IMR-90 (cell line): Measurements from ENCODE around the gene GCH1. TPM values are rescaled to one million over a fixed set of nuclear protein-coding genes. Genes with fewer than 3 reads are reported as not detected.

Source experiments
- ATAC-seq: fragments of 200-7000 bp; cut with Tn5 transposase; 2 replicates; pipeline ENCODE4 v1.9.1; 2020; ENCODE audit warnings: low read depth, mild to moderate bottlenecking, moderate library complexity
- BruUV-seq: library from RNA; stranded (reverse); fragments of 400-500 nt; replicated peaks from 2 replicates; lab custom pipeline; 2021; lab: Mats Ljungman, UMichigan
- CTCF ChIA-PET: fragments of 300-600 bp; formaldehyde crosslinking; extraction: SDS; loops from one replicate; lab custom pipeline; 2021; ENCODE audit warnings: antibody characterized with exemption; lab: Yijun Ruan, JAX
- POLR2A ChIA-PET: fragments of 300-600 bp; sonication (Branson Sonifier 250); formaldehyde crosslinking; loops from one replicate; lab custom pipeline; 2022; ENCODE audit warnings: antibody characterized with exemption; ENCODE audit not compliant: unreplicated experiment; lab: Charles Lee
- DNase-seq: peaks from one replicate; pipeline ENCODE4 v3.0.0; 2013
- H2AFZ ChIP-seq: replicated peaks from 2 replicates; pipeline ENCODE3; 2013; ENCODE audit warnings: low read length, mild to moderate bottlenecking; ENCODE audit not compliant: poor library complexity
- H2AK5ac ChIP-seq: 2 replicates; pipeline ENCODE4 v1.6.1; 2013; ENCODE audit warnings: low read depth, low read length, inconsistent platforms
- H2AK9ac ChIP-seq: replicated peaks from 2 replicates; pipeline ENCODE3; 2013; ENCODE audit warnings: mild to moderate bottlenecking, low read depth, low read length, moderate library complexity; ENCODE audit not compliant: poor library complexity
- H2BK120ac ChIP-seq: 2 replicates; pipeline ENCODE4 v1.6.1; 2013; ENCODE audit warnings: low read depth, low read length, inconsistent platforms
- H2BK15ac ChIP-seq: 3 replicates; pipeline ENCODE4 v1.6.1; 2013; ENCODE audit warnings: low read depth, low read length, inconsistent platforms
- H2BK20ac ChIP-seq: 2 replicates; pipeline ENCODE4 v1.6.1; 2013; ENCODE audit warnings: low read depth, mild to moderate bottlenecking, inconsistent platforms, low read length, moderate library complexity
- H2BK5ac ChIP-seq: 2 replicates; pipeline ENCODE4 v1.6.1; 2013; ENCODE audit warnings: mild to moderate bottlenecking, low read depth, low read length, inconsistent platforms; ENCODE audit not compliant: poor library complexity, severe bottlenecking
- H3K14ac ChIP-seq: replicated peaks from 2 replicates; pipeline ENCODE4 v1.6.1; 2013; ENCODE audit warnings: low read depth, low read length, inconsistent platforms
- H3K18ac ChIP-seq: 2 replicates; pipeline ENCODE4 v1.6.1; 2013; ENCODE audit warnings: low read depth, low read length, control low read depth
- H3K23ac ChIP-seq: 2 replicates; pipeline ENCODE4 v1.6.1; 2013; ENCODE audit warnings: low read depth, low read length, inconsistent platforms
- H3K27ac ChIP-seq: 2 replicates; pipeline ENCODE4 v1.5.1; 2013; ENCODE audit warnings: mild to moderate bottlenecking, control low read depth, low read length; ENCODE audit not compliant: insufficient read depth
- H3K27me3 ChIP-seq: 2 replicates; pipeline ENCODE4 v1.6.1; 2013; ENCODE audit warnings: low read length; ENCODE audit not compliant: control insufficient read depth, insufficient read depth
- H3K36me3 ChIP-seq: 2 replicates; pipeline ENCODE4 v1.6.1; 2013; ENCODE audit warnings: low read length, mixed read lengths; ENCODE audit not compliant: control insufficient read depth, insufficient read depth
- H3K4ac ChIP-seq: 2 replicates; pipeline ENCODE4 v1.6.1; 2013; ENCODE audit warnings: low read depth, low read length, inconsistent platforms
- H3K4me1 ChIP-seq: 2 replicates; pipeline ENCODE4 v1.6.1; 2013; ENCODE audit warnings: low read length, mixed read lengths; ENCODE audit not compliant: control insufficient read depth, insufficient read depth
- H3K4me2 ChIP-seq: 2 replicates; pipeline ENCODE4 v1.6.1; 2013; ENCODE audit warnings: low read depth, mild to moderate bottlenecking, control low read depth, low read length, moderate library complexity
- H3K4me3 ChIP-seq: 2 replicates; pipeline ENCODE4 v1.5.1; 2013; ENCODE audit warnings: low read depth, mild to moderate bottlenecking, control low read depth, low read length, moderate library complexity; ENCODE audit not compliant: insufficient read depth
- H3K56ac ChIP-seq: 2 replicates; pipeline ENCODE4 v1.6.1; 2013; ENCODE audit warnings: low read length, inconsistent platforms; ENCODE audit not compliant: insufficient read depth; ENCODE audit errors: extremely low read depth
- H3K79me1 ChIP-seq, 2 experiments: 2 replicates each; pipeline ENCODE4 v1.6.1; 2013; ENCODE audit warnings: low read length in 2 of 2, inconsistent platforms in 1 of 2, low read depth in 1 of 2
- H3K9ac ChIP-seq: 2 replicates; pipeline ENCODE4 v1.6.1; 2013; ENCODE audit warnings: low read depth, low read length, control low read depth
- H3K9me1 ChIP-seq: 2 replicates; pipeline ENCODE4 v1.6.1; 2013; ENCODE audit warnings: low read length, inconsistent platforms; ENCODE audit not compliant: insufficient read depth
- H3K9me3 ChIP-seq: 2 replicates; pipeline ENCODE4 v1.6.1; 2013; ENCODE audit warnings: low read length; ENCODE audit not compliant: control insufficient read depth, insufficient read depth
- H4K20me1 ChIP-seq: 2 replicates; pipeline ENCODE4 v1.6.1; 2013; ENCODE audit warnings: low read length, inconsistent platforms; ENCODE audit not compliant: insufficient read depth
- H4K5ac ChIP-seq: 2 replicates; pipeline ENCODE4 v1.6.1; 2013; ENCODE audit warnings: mild to moderate bottlenecking, low read depth, low read length, control low read depth
- H4K8ac ChIP-seq, 2 experiments: 2 replicates each; pipeline ENCODE4 v1.6.1; 2013; ENCODE audit warnings: low read depth in 2 of 2, low read length in 2 of 2, control low read depth in 1 of 2, inconsistent platforms in 1 of 2
- H4K91ac ChIP-seq: 2 replicates; pipeline ENCODE4 v1.6.1; 2013; ENCODE audit warnings: low read depth, low read length, inconsistent platforms; ENCODE audit not compliant: insufficient read depth
- BHLHE40 ChIP-seq: fragments of 150-350 bp; IDR thresholded peaks from 2 replicates; pipeline ENCODE4 v1.6.1; 2016; ENCODE audit warnings: mild to moderate bottlenecking, low read depth, low read length
- CEBPB ChIP-seq: IDR thresholded peaks from 2 replicates; pipeline ENCODE4 v1.6.1; 2012; ENCODE audit warnings: low read depth, low read length, improper control_type of control experiment
- CHD1 ChIP-seq: IDR thresholded peaks from 2 replicates; pipeline ENCODE4 v1.6.1; 2012; ENCODE audit warnings: low read depth, low read length, improper control_type of control experiment
- ELK1 ChIP-seq: fragments of 150-350 bp; IDR thresholded peaks from 2 replicates; pipeline ENCODE4 v1.6.1; 2016; ENCODE audit warnings: low read depth, mild to moderate bottlenecking, low read length, moderate library complexity, borderline replicate concordance
- FOS ChIP-seq: fragments of 150-350 bp; IDR thresholded peaks from 2 replicates; pipeline ENCODE4 v1.6.1; 2016; ENCODE audit warnings: low read depth, low read length
- MAFK ChIP-seq: IDR thresholded peaks from 2 replicates; pipeline ENCODE4 v1.6.1; 2012; ENCODE audit warnings: low read depth, low read length, improper control_type of control experiment
- MAZ ChIP-seq: IDR thresholded peaks from 2 replicates; pipeline ENCODE4 v1.6.1; 2012; ENCODE audit warnings: low read depth, mild to moderate bottlenecking, low read length, improper control_type of control experiment, moderate library complexity, borderline replicate concordance
- RCOR1 ChIP-seq: IDR thresholded peaks from 2 replicates; pipeline ENCODE4 v1.6.1; 2012; ENCODE audit warnings: mild to moderate bottlenecking, low read length, improper control_type of control experiment; ENCODE audit not compliant: insufficient replicate concordance
- RFX5 ChIP-seq: IDR thresholded peaks from 2 replicates; pipeline ENCODE4 v1.8.0; 2012; ENCODE audit warnings: low read depth, mild to moderate bottlenecking, low read length, moderate library complexity
- USF2 ChIP-seq: fragments of 150-350 bp; IDR thresholded peaks from 2 replicates; pipeline ENCODE4 v1.6.1; 2017; ENCODE audit warnings: mild to moderate bottlenecking, antibody characterized with exemption, low read length, low read depth
- dilution Hi-C: fragments of 300-500 bp; cut with HindIII; formaldehyde crosslinking; loops from one replicate; pipeline ENCODE4 v1.14.3; 2018; ENCODE audit warnings: low sequenced_read_pairs; ENCODE audit not compliant: unreplicated experiment
- in situ Hi-C: fragments of 300-500 bp; cut with MboI; formaldehyde crosslinking; loops from 3 replicates; pipeline ENCODE4 v1.14.3; 2019; ENCODE audit warnings: low sequenced_read_pairs, inconsistent platforms, mixed read lengths
- intact Hi-C: fragments of 100-400 bp; cut with micrococcal nuclease; formaldehyde crosslinking; loops from 2 replicates; pipeline ENCODE4 v1.10.0; 2022
- polyA plus RNA-seq, 3 experiments: library from polyadenylated mRNA; depleted of rRNA; stranded (reverse); fragments of >200 nt; gene quantifications; 2 replicates each; pipeline ENCODE4 v1.2.3, GENCODE V29; 2012; ENCODE audit warnings: low replicate concordance in 1 of 3
- total RNA-seq: library from RNA; depleted of rRNA; stranded (reverse); fragments of >200 nt; gene quantifications from 2 replicates; pipeline ENCODE4 v1.2.3, GENCODE V29; 2012

The GCH1 gene
- total and polyA plus RNA-seq, 2 of the 4 experiments (the other 2 are of a cell fraction), result 0.54 to 0.74 TPM

- H3K18ac ChIP-seq, result no peak overlapping the region
- no peak overlapping the region for H4K8ac ChIP-seq
- no peak overlapping the region for H3K9ac ChIP-seq
- no peak overlapping the region for H3K27ac ChIP-seq
- in situ Hi-C loops (no loop called here), intact Hi-C loops (no loop called here), dilution Hi-C loops (no loop called here)
- no peak overlapping the region for H3K23ac ChIP-seq
- H4K91ac ChIP-seq, result no peak overlapping the region
- H3K4ac ChIP-seq, result no peak overlapping the region
- H3K9me1 ChIP-seq, result no peaks in the 10 kb centered on the region
- no peak overlapping the region for H2AK9ac ChIP-seq
- no peak overlapping the region for H3K14ac ChIP-seq
- H3K9me3 ChIP-seq, result peaks cover 4% of the 10 kb centered on the region; the same call in 1 of the 2 replicates
- POLR2A ChIA-PET, result no interaction called here
- DNase-seq (no peak), ATAC-seq (no peak)
- no peak for TF ChIP-seq RCOR1
- TF ChIP-seq MAFK, result no peak
- TF ChIP-seq CHD1, result no peak
- TF ChIP-seq RFX5, result no peak
- TF ChIP-seq USF2, result no peak
- no peak for TF ChIP-seq CEBPB
- no peak for TF ChIP-seq BHLHE40
- TF ChIP-seq MAZ, result no peak
- no peak for TF ChIP-seq FOS
- no peak for TF ChIP-seq ELK1
- H2BK120ac ChIP-seq, result no peak overlapping the region
- H2BK15ac ChIP-seq, result no peak overlapping the region
- CTCF ChIA-PET, result no interaction called here
- no peaks in the 10 kb centered on the region for H3K36me3 ChIP-seq
- H2BK20ac ChIP-seq, result no peak overlapping the region
- H3K79me1 ChIP-seq, result no peaks in the 10 kb centered on the region
- H3K4me2 ChIP-seq, result no peak overlapping the region
- no TSS peak for BruUV-seq
- no peak overlapping the region for H3K4me3 ChIP-seq
- H2AK5ac ChIP-seq, result no peak overlapping the region
- no peaks in the 10 kb centered on the region for H4K20me1 ChIP-seq
- H3K27me3 ChIP-seq, result peaks cover 12% of the 10 kb centered on the region
- no peaks in the 10 kb centered on the region for H3K4me1 ChIP-seq
- H3K56ac ChIP-seq, result no peak overlapping the region
- no peak overlapping the region for H4K5ac ChIP-seq
- no peak overlapping the region for H2AFZ ChIP-seq
- no peak overlapping the region for H2BK5ac ChIP-seq
Observed at GRCh38 chr14:54834081-54834480, 68.5 kb downstream of the GCH1 start.
